Measurements from ENCODE around the gene KRTAP12-4.

- TF ChIP-seq, protein P1, sequence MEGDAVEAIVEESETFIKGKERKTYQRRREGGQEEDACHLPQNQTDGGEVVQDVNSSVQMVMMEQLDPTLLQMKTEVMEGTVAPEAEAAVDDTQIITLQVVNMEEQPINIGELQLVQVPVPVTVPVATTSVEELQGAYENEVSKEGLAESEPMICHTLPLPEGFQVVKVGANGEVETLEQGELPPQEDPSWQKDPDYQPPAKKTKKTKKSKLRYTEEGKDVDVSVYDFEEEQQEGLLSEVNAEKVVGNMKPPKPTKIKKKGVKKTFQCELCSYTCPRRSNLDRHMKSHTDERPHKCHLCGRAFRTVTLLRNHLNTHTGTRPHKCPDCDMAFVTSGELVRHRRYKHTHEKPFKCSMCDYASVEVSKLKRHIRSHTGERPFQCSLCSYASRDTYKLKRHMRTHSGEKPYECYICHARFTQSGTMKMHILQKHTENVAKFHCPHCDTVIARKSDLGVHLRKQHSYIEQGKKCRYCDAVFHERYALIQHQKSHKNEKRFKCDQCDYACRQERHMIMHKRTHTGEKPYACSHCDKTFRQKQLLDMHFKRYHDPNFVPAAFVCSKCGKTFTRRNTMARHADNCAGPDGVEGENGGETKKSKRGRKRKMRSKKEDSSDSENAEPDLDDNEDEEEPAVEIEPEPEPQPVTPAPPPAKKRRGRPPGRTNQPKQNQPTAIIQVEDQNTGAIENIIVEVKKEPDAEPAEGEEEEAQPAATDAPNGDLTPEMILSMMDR (IDR thresholded peaks at IDR 0.05; ENCODE audit: poor library complexity, severe bottlenecking), result no peak
- no peak for TF ChIP-seq EZH2 (IDR thresholded peaks at IDR 0.05; ENCODE audit: borderline replicate concordance, insufficient read depth, low read length, poor library complexity, severe bottlenecking)
Observed at GRCh38 chr21:44695184-44695583, 40.7 kb upstream of the KRTAP12-4 start.

All from neural cell (in vitro differentiated cells).